ENCODE data around the gene ARHGDIA. TPM values are rescaled to one million over a fixed set of nuclear protein-coding genes. Genes with fewer than 3 reads are reported as not detected.

Gene ARHGDIA
- 216 and 298 TPM in 2 replicates for total RNA-seq

GRCh38 chr17:81870981-81871386 is at the start of gene ARHGDIA:
ARHGDIA (minus strand) TSS chr17:81871337; CDS start chr17:81869930, 1,407 bp downstream.

GRCh38 chr17:81917565-81918332 is 46.6 kb upstream of the ARHGDIA start, which contains the start of gene SIRT7:
SIRT7 (minus strand) TSS chr17:81918176; CDS start chr17:81918131, 45 bp downstream.

GRCh38 chr17:81911277-81911961 is 40.3 kb upstream of the ARHGDIA start, which contains the start of gene PCYT2:
PCYT2 (minus strand) TSS chr17:81911399; CDS start chr17:81911355, 44 bp downstream.

GRCh38 chr17:81902023-81902652 is 31.0 kb upstream of the ARHGDIA start, which contains the start of gene NPB:
NPB (plus strand) TSS chr17:81902238; CDS start chr17:81902278, 40 bp downstream.

GRCh38 chr17:81859906-81860755 is 11.0 kb downstream of the ARHGDIA start, which contains the start of gene P4HB:
P4HB (minus strand) TSS chr17:81860535; CDS start chr17:81860471, 64 bp downstream.

GRCh38 chr17:81834831-81835267 is 36.3 kb downstream of the ARHGDIA start, which contains the start of gene PPP1R27:
PPP1R27 (minus strand) TSS chr17:81835050; CDS start chr17:81834953, 97 bp downstream.

GRCh38 chr17:81833160-81833920 is 37.8 kb downstream of the ARHGDIA start, which contains the start of gene MCRIP1:
MCRIP1 (minus strand) TSS chr17:81833291; CDS start chr17:81824506, 8,785 bp downstream.

Other genes starting within 250 kb of the ARHGDIA start
- 91.2 and 127 TPM in 2 replicates for gene NPLOC4, start 234.2 kb downstream of the ARHGDIA start, total RNA-seq
- gene TSPAN10, start 234.1 kb downstream of the ARHGDIA start, total RNA-seq: 3.6 TPM in 2 replicates
- not detected in 2 replicates for gene PDE6G, start 214.8 kb downstream of the ARHGDIA start, total RNA-seq
- 21.6 and 23.7 TPM in 2 replicates for gene OXLD1, start 204.7 kb downstream of the ARHGDIA start, total RNA-seq
- gene CCDC137, start 204.6 kb downstream of the ARHGDIA start, total RNA-seq: 5.4 and 6.8 TPM in 2 replicates
- 17.1 and 18.2 TPM in 2 replicates for gene ARL16, start 187.5 kb downstream of the ARHGDIA start, total RNA-seq
- 75.7 and 112 TPM in 2 replicates for gene HGS, start 187.3 kb downstream of the ARHGDIA start, total RNA-seq
- 7.2 and 10.0 TPM in 2 replicates for gene MRPL12, start 168.0 kb downstream of the ARHGDIA start, total RNA-seq
- 5.5 and 8.6 TPM in 2 replicates for gene SLC25A10, start 159.1 kb downstream of the ARHGDIA start, total RNA-seq
- gene GCGR, start 67.2 kb downstream of the ARHGDIA start, total RNA-seq: not detected in 2 replicates
- 122 and 125 TPM in 2 replicates for gene MCRIP1, start 38.0 kb downstream of the ARHGDIA start, total RNA-seq
- not detected in 2 replicates for gene PPP1R27, start 36.3 kb downstream of the ARHGDIA start, total RNA-seq
- 3,676 and 4,428 TPM in 2 replicates for gene P4HB, start 10.8 kb downstream of the ARHGDIA start, total RNA-seq
- 64.1 and 80.7 TPM in 2 replicates for gene ALYREF, start 20.2 kb upstream of the ARHGDIA start, total RNA-seq
- 106 TPM in 2 replicates for gene ANAPC11, start 20.4 kb upstream of the ARHGDIA start, total RNA-seq
- gene NPB, start 30.9 kb upstream of the ARHGDIA start, total RNA-seq: 0.39 and 0.92 TPM in 2 replicates
- gene PCYT2, start 40.1 kb upstream of the ARHGDIA start, total RNA-seq: 29.5 and 50.7 TPM in 2 replicates
- gene SIRT7, start 46.8 kb upstream of the ARHGDIA start, total RNA-seq: 12.8 and 20.4 TPM in 2 replicates
- 21.5 and 38.8 TPM in 2 replicates for gene MAFG, start 56.4 kb upstream of the ARHGDIA start, total RNA-seq
- 140 and 202 TPM in 2 replicates for gene PYCR1, start 66.0 kb upstream of the ARHGDIA start, total RNA-seq
- not detected in 2 replicates for gene MYADML2, start 75.9 kb upstream of the ARHGDIA start, total RNA-seq
- gene NOTUM, start 89.8 kb upstream of the ARHGDIA start, total RNA-seq: 0.13 TPM in 1 of 2 replicates, not detected in the other
- gene ASPSCR1, start 106.3 kb upstream of the ARHGDIA start, total RNA-seq: 19.7 and 31.8 TPM in 2 replicates
- 10.2 and 12.8 TPM in 2 replicates for gene CENPX, start 151.5 kb upstream of the ARHGDIA start, total RNA-seq
- 8.5 and 10.1 TPM in 2 replicates for gene LRRC45, start 152.0 kb upstream of the ARHGDIA start, total RNA-seq
- gene RAC3, start 160.3 kb upstream of the ARHGDIA start, total RNA-seq: 4.6 and 11.7 TPM in 2 replicates
- gene DCXR, start 166.4 kb upstream of the ARHGDIA start, total RNA-seq: 25.3 and 37.0 TPM in 2 replicates
- gene RFNG, start 180.5 kb upstream of the ARHGDIA start, total RNA-seq: 54.0 and 89.8 TPM in 2 replicates
- gene GPS1, start 180.6 kb upstream of the ARHGDIA start, total RNA-seq: 75.1 and 103 TPM in 2 replicates
- gene DUS1L, start 194.5 kb upstream of the ARHGDIA start, total RNA-seq: 38.6 and 57.9 TPM in 2 replicates
- 126 and 301 TPM in 2 replicates for gene FASN, start 226.9 kb upstream of the ARHGDIA start, total RNA-seq